GDM1 (cell line): ENCODE data around the gene DND1.
"Not testable (repeated sequence)": the region's sequence is repeated elsewhere in the genome, so short reads cannot be mapped to it uniquely, and the experiment has no call there.

ENCODE experiments used
- DNase-seq: peaks from one replicate; lab custom pipeline; 2025; lab: John Stamatoyannopoulos, UW

Gene DND1

GRCh38 chr5:140673187-140673976 lies at the start of gene DND1:
DND1 (minus strand) TSS chr5:140673576; CDS start chr5:140673542, 34 bp downstream.
- DNase-seq = no peak

DNA sequence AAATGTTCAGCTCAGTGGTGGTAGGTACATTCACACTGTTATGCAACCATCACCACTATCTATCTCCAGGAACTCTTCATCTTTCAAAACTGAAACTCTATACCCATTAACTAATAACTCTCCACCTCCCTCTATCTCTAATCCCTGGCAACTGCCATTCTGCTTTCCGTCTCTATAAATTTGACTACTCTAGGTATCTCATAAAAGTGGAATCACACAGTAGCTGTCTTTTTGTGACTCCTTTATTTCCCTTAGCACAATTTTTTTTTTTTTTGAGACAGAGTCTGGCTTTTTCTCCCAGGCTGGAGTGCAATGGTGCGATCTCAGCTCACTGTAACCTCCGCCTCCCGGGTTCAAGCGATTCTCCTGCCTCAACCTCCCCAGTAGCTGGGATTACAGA lies 48.0 kb upstream of the DND1 start:
- DNase-seq = not testable (repeated sequence)

GRCh38 chr5:140720738-140721137 lies 47.4 kb upstream of the DND1 start:
- not testable (repeated sequence) for DNase-seq

- DNase-seq = no peak
Observed at GRCh38 chr5:140718266-140718592, 44.9 kb upstream of the DND1 start.

DNA sequence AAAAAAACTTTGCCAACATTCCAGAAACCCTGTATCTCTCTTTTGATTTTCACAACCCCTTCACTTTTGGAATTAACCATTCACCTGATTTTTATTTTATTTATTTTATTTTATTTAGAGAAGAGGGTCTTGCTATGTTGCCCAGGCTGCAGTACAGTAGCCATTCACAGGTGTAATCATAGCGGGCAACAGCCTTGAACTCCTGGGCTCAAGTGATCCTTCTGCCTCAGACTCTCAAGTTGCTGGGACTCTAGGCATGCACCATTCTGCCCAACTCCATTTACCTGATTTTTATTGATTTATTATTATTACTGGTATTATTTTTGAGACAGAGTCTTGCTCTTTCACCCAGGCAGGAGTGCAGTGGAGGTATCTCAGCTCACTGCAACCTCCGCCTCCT lies 42.9 kb upstream of the DND1 start:
- DNase-seq = not testable (repeated sequence)

DNA sequence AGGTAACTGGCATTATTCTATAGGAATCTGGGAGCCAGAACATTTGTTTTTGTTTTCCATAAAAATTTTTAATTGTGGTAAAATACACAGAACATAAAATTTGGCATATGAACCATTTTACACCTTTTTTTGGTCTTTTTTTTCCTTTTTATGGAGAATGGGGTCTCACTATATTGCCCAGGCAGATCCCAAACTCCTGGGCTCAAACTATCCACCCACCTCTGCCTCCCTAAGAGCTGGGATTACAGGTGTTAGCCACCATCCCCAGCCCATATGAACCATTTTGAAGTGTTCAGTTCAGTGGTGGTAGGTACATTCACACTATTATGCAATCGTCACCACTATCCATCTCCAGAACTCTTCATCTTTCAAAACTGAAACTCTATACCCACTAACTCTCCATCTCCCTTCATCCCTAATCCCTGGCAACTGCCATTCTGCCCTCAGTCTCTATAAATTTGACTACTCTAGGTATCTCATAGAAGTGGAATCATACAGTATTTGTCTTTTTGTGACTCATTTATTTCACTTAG lies 40.3 kb upstream of the DND1 start:
- DNase-seq = no peak

DNA sequence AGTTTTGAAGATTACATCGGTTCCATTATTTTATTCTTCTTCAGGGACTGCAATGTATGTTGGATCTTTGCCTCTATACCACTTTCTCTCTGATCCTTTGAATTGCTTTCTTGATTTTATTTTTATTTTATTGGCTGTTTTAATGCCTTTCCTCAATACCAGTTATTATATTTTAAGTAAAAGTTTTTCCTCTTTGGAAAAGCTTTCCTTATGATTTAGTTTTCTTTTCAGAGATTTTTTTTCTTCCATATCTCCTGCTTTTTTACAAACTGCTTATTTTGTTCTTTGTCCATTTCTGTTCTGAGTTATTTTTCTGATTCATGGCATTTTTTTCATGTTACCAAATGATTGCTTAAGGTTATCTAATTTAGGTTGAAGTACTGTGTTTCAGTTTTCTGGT lies 38.4 kb upstream of the DND1 start:
- DNase-seq = no peak

- DNase-seq = peak; percentile 89
Observed at GRCh38 chr5:140710899-140711552, 37.6 kb upstream of the DND1 start.

DNA sequence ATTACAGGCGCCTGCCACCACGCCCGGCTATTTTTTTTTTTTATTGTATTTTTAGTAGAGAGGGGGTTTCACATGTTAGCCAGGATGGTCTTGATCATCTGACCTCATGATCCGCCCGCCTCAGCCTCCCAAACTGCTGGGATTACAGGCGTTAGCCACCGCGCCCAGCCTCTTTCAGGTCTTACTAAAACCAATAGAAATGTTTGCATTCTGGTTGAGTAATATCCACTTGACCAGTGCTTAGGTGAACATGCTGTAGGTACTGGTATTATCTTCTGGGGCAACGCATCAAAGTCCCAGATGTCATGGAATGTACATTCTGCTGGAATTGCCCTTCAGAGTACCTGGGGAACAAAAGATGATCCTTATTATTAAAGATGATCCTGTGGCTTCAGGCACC lies 35.4 kb upstream of the DND1 start:
- DNase-seq = not testable (repeated sequence)

GRCh38 chr5:140707812-140708211 lies 34.4 kb upstream of the DND1 start:
- no peak for DNase-seq

DNA sequence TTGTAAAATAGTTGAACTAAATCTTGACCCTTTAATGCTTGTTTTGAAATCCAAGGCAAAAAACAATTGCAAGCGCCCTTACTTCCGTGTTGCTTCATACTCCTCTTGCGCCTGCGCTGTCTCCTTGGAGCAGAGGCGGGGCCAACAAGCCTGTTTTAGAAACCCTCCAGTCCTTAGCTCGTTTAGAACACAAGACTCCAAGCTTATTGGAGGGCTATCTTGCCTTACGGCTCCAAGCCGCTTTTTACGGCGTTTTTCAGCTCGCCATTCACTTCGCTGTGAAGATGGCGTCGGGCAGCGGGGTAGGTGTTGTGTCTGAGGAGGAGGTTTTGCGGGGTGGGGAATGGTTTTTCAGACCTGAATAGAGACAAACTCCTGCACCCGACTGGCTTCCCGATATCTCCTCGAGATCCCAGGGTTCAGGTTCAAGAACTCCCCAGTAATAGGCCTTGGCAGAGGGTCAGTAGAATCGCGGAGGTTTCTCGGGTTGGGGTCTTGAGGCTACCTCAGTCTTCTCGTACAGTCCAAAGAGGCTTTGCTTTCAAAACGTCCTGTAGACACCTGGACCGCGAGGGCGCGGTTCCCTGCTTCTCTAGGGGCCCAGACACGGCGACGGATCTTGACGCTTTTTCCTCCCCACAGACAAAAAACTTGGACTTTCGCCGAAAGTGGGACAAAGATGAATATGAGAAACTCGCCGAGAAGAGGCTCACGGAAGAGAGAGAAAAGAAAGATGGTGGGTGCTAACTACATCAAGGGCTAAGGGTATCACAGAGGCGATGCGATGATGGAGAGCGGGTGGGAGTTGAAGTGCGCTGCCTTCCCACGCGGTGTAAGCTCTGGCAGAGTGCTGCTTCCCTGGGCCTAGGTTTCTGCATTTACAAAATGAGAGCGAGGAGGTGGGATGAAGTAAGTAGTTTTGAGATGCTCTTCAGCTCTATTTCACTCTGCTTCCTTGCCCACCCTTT lies 27.1 kb upstream of the DND1 start, which contains the start of gene ZMAT2:
ZMAT2 (plus strand) TSS at position 271 of the 968 bp plus-strand sequence; CDS start at position 285, 14 bp downstream.
- DNase-seq = peak; percentile 89

- no peak for DNase-seq
Observed at GRCh38 chr5:140696891-140697492, 23.6 kb upstream of the DND1 start.

DNA sequence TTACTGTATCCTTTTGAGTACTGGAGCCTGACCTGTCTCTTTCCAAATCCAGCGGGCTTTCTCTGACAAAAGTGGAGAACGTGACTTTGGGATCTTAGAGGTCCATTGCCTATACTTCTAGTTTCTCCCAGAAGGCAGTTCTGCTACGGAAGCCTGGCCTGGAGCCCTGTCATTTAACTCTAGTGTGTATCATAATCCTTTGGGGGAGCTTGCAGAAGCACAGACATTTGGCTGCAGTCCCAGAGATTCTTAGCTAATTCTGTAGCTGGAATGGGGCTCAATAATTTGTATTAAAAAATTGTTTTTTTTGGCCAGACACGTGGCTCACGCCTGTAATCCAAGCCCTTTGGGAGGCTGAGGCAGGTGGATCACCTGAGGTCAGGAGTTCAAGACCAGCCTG lies 20.9 kb upstream of the DND1 start:
- DNase-seq = no peak

DNA sequence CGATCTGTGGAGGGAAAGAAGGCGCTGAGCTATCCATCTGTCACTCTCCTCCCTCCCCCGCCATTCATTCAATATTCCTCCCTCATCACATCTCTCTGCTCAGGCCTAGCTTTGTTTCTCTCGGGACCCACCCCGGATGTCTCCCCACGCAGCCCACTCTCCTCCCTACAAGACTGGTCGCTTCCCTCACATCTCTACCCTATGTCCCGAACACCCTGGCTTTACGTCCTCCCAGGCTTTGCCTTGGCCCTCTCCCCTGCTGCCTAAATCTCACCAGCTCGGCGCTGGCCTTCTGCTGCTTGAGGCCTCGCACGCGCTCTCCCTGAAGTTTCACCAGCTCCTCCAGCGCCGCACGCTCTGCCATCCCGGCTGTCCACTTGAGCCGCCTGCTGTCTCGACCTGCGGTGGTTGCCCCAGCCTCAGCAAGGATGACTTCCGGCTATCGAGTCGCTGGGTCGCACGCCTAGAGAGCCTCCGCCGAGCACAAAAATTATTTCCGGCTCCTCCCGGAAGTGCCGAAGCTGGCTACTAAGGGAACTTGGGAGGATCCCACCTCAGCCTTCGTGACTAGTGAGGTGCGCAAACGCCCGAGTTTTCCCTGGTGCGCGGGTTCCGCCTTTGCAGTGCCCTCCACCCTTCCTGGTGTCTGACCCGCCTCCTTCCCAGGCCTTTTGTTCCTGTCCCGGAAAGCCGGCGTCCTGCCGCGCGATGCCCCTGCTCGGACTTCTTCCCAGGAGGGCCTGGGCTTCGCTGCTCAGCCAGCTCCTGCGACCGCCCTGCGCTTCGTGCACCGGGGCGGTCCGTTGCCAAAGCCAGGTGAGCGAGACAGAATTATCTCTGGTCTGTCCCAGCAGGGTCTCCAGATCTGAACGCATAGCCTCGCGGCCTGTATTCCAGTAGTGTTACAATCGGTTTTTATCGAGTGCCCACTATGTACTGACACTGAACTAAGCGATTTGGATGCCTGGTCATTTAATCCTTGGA lies 17.9 kb upstream of the DND1 start, which contains the start of the genes HARS1 and HARS2:
HARS1 (minus strand) TSS at position 430 of the 984 bp plus-strand sequence; CDS start at position 364, 66 bp downstream.
HARS2 (plus strand) TSS at position 515 of the 984 bp plus-strand sequence; CDS start at position 709, 194 bp downstream.
- peak; percentile 87 for DNase-seq

DNA sequence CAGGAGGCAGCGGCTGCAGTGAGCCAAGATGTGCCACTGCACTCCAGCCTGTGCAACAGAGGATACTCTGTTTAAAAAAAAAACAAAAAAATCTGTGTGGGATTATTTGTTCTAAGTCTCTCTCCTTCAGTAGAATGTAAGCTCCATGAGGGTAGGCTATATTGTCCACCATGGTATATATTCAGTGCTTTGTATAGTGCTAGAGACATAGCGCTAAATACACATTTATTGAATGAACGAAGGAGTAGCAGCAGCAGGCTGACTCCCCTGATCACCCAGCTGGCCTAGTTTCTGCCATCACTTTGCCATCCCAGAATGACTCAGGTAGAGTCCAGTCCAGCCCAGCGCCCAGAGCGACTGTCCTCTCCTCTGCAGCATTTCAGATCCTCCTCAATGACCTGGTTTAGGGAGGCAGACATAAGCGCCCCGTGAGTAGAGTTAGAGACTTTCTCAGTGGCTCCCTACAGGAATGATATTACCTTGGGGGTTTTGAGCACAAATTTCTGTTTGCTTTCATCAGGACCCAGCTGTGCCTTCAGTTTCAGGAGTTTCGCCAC lies 17.1 kb upstream of the DND1 start:
- no peak for DNase-seq

DNA sequence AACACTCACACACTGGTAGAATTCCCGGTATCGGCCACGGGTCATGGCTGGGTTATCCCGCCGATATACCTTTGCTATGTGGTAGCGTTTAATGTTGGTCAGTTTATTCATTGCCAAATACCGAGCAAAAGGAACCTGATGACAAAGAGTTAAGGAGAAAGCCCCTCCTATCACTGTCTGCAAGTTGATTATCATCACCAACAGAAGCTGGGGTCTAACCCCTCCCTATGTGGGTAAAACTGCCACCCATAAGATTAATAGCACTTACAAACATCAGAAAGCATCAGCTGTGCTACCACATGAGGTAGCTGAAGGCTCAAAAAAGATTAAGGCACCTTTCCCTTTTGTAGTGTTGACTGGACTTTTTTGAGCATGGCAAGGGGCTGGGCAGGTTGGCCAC lies 5.6 kb upstream of the DND1 start:
- no peak for DNase-seq

GRCh38 chr5:140677947-140678346 lies 4.6 kb upstream of the DND1 start:
- DNase-seq = no peak

GRCh38 chr5:140674629-140675028 lies 1.3 kb upstream of the DND1 start:
- no peak for DNase-seq

DNA sequence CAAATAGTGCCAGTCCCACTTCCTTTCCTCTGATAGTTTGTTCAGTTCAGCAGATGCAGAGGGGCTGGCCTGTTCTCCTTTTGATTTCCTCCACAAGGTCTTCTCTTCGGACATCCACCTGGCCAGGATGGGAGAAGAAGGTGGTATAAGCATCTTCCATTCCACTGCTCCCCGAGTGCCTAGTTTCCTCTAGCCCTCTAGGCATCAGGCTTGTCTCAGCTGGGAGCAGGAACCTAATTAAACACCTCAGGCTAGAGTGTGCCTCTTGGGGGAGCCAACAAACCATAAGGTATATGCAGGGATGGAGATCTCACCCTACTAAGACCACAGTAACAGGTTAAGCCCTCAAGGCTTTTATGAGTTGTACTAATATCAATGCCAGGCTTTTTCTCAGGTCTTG lies 835 bp upstream of the DND1 start:
- no peak for DNase-seq
